Measurements from ENCODE around the gene PTPRA. TPM values are rescaled to one million over a fixed set of nuclear protein-coding genes. Genes with fewer than 3 reads are reported as not detected.
A peak's percentile ranks its signal among the peaks of the same experiment; 100 is the strongest.
"Not testable (repeated sequence)": the region's sequence is repeated elsewhere in the genome, so short reads cannot be mapped to it uniquely, and the experiment has no call there.

PTPRA gene
- total RNA-seq, 1 experiment from 2014 or later: 30.2 TPM

DNA sequence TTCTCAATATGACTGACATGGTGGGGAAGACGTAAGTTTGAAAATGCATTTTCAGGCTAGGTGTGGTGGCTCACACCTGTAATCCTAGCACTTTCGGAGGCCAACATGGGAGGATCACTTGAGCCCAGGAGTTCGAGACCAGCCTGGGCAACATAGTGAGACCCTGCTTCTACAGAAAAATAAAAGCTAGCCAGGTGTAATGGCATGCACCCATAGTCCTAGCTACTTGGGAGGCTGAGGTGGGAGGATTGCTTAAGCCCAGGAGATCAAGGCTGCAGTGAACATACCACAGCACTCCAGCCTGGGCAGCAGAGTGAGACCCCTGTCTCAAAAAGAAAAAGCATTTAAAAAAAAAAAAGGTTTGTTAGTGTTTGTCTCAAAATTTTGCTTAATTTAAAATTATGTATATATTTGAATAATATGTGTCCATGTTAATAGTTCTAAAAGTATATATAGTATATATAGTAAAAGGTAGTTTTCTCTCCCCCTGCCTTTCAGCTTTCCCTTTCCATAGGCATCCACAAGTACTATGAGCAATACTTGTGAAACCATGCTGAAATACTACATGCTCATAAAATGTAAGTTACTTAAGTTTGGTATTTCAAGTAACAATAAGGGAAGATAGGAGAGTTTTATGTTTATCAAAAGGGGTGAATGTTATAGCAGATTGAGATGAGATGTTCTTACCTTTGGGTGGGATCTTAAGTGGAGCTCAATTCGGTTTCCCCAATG is 15.1 kb downstream of the PTPRA start:
- no peak for DNase-seq (ENCODE audit: low spot score)

GRCh38 chr20:2889209-2889608 is 15.9 kb downstream of the PTPRA start:
- no peak for DNase-seq (ENCODE audit: low spot score)

GRCh38 chr20:2889797-2890196 is 16.5 kb downstream of the PTPRA start:
- DNase-seq (ENCODE audit: low spot score): no peak

DNA sequence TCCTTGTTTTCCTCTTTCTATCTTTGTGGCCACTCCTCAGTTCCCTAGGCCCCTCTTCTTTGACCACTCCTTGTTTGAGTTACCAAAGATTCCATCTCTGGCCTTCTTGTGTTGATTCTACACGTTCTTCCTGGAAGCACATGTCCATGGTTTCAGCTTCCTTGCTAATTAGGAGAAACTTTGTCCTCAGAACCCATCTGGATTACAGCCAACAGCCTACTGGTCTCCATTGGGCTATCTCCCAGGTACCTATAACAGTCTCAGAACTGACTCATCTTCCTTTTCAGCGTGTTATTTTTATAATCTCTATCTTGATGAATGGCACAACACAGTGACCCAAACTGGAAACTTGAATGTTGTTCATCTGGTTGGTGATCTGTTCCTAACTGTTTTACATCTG is 17.5 kb downstream of the PTPRA start:
- peak; percentile 74 for DNase-seq (ENCODE audit: low spot score)

DNA sequence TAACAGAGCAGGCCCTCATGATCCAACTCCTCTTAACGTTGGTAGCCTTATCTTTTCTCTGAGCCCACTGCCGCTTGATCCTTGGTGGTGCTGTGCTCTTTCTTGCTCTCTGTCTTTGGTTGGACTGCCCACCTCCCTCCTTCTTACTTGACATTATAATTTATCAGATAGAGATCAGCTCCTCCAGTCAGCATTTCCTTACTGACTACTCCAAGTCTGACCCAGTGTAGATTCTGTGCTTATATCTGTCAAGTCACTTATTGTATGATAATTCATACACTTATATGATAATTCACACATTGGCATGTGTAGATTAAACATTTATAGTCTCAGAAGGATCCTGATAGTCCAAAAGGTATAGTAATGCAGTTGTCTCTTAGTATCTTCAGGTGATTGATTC is 18.1 kb downstream of the PTPRA start:
- DNase-seq (ENCODE audit: low spot score): no peak

DNA sequence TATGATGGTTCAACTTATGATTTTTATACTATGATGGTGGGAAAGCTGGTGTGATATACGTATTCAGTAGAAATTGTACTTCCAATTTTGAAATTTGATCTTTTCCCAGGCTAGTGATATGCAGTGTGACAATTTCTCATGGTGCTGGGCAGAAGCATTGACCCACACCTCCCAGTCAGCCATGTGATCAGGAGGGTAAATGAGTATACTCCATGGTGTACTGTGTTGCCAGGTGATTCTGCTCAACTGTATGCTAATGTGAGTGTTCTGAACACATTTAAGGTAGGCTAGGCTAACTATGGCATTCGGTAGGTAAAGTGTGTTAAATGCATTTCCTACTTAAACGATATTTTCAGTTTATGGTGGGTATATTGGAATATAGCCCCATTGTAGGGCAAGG is 19.1 kb downstream of the PTPRA start:
- no peak for DNase-seq (ENCODE audit: low spot score)

- no peak for DNase-seq (ENCODE audit: low spot score)
Measured at GRCh38 chr20:2894221-2894620, 20.9 kb downstream of the PTPRA start.

DNA sequence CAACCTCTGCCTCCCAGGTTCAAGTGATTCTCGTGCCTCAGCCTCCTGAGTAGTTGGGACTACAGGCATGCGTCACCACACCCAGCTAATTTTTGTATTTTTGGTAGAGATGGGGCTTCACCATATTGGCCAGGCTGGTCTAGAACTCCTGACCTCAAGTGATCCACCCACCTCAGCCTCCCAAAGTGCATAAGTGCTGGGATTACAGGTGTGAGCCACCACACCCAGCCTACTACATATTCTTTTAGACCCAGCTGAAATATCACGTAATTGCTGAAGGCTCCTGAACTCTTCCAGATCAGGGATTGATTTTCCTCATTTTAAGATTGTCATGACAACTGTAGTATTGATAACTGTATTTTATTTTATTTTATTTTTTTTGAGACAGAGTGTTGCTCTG is 21.9 kb downstream of the PTPRA start:
- not testable (repeated sequence) for DNase-seq (ENCODE audit: low spot score)

DNA sequence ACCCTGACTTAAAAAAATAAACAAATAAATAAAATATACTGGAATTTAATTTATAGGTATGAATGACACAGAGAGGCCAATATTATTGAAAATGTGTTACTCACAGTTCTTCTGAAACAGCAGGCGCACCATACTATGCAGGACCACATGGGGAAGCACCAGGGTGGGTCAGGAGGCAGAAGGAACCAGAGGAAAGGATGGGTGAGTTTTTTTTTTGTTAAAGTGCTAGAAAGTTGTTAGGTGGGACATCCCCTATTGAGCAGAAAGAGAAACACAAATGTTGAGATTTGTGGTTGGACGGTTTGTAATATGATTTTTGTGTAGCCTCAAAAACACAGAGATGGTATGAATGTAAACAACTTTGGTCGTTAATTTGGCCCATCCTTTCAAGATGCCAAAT is 26.0 kb downstream of the PTPRA start:
- DNase-seq (ENCODE audit: low spot score): no peak

GRCh38 chr20:2900845-2901592 is 27.7 kb downstream of the PTPRA start:
- no peak for DNase-seq (ENCODE audit: low spot score)

GRCh38 chr20:2902291-2902690 is 29.0 kb downstream of the PTPRA start:
- DNase-seq (ENCODE audit: low spot score): no peak

DNA sequence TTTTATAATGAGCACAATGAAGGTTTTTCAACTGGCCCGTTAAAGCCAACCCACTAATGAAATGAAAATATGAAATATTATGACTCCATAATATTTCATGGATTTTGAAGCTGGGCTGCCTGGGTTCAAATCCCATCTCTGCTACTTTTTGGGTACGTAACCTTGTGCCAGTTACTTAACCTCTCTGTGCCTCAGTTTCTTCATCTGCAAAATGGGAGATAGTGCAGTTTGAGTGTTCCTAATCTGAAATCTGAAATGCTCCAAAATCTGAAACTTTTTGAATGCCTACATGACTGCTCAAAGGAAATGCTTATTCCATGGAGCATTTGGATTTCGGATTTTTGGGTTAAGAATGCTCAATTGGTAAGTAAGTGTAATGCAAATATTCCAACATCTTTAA is 29.5 kb downstream of the PTPRA start:
- DNase-seq (ENCODE audit: low spot score): no peak

- no peak for DNase-seq (ENCODE audit: low spot score)
Measured at GRCh38 chr20:2903686-2904085, 30.4 kb downstream of the PTPRA start.

DNA sequence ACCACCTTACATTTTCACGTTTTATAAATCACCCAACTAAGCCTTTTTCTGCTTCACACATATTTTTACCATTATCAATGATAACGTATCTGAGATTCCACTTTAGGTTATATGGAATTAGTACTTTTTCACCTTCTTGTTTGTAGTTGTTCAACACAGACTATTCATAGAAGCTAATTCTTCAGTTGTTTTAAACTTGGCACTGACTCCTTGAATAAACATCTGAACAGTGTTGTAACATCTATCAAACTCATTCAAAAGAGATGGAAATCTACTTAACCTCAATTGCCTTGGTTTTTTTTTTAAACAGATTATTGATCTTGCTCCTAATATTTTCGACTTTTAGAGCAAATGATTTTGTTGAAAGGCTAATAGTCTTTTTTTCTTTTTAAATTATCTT is 34.2 kb downstream of the PTPRA start:
- no peak for DNase-seq (ENCODE audit: low spot score)

GRCh38 chr20:2909953-2910352 is 36.7 kb downstream of the PTPRA start:
- no peak for DNase-seq (ENCODE audit: low spot score)

DNA sequence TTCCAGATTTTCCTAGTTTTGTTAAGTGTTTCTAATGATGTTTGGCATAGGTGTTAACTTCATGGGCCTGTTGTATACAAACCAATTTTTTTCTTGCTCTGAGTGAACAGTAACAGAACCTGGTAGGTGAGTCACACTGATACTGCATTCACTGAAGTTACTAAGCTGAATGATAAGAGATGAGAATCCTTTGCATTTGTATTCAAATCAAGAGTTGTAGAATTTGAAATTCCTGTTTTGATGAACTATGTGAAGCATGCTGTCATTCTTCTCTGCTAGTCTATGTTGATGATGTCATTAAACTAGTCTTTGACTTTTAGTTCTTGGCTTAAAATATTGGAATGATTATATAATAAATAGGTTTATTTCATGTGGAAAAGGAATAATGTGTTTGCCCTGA is 37.9 kb downstream of the PTPRA start:
- no peak for DNase-seq (ENCODE audit: low spot score)

DNA sequence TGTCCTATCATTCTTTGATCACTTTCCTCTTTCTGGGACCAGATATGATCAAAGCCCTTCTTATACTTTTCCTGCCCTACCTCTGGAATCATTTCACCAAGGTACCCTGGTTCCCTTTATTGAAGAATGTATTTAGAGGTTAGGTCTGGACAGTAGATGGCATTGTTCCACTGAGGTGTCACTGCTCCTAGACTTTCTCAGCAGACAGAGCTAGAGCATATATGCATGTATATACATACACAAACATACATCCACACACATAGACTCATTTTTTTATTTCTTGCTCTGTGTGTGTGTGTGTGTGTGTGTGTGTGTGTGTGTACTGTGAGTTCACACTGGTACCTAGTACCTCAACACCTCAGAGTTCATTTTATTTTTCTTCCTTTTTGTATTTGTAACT is 40.9 kb downstream of the PTPRA start:
- DNase-seq (ENCODE audit: low spot score): peak; percentile 11

DNA sequence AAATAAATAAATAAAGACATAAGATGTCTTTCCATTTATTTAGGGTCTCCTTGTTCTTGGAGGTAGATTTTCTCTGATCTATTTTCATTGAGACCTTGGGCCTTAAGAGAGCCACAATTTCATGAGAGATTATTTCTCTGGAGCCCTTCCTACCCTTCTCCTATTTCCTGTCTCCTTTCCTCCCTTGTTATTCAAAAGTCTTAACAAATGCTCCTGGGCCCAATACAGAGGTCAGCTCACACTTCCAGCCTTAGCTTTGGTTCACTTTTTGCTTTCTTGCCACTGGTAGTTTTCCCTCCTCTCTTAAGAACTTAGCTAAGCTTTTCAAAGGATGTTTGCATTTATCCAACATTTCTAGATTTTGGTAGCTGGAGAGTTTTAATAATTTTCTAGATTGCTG is 44.0 kb downstream of the PTPRA start:
- no peak for DNase-seq (ENCODE audit: low spot score)

DNA sequence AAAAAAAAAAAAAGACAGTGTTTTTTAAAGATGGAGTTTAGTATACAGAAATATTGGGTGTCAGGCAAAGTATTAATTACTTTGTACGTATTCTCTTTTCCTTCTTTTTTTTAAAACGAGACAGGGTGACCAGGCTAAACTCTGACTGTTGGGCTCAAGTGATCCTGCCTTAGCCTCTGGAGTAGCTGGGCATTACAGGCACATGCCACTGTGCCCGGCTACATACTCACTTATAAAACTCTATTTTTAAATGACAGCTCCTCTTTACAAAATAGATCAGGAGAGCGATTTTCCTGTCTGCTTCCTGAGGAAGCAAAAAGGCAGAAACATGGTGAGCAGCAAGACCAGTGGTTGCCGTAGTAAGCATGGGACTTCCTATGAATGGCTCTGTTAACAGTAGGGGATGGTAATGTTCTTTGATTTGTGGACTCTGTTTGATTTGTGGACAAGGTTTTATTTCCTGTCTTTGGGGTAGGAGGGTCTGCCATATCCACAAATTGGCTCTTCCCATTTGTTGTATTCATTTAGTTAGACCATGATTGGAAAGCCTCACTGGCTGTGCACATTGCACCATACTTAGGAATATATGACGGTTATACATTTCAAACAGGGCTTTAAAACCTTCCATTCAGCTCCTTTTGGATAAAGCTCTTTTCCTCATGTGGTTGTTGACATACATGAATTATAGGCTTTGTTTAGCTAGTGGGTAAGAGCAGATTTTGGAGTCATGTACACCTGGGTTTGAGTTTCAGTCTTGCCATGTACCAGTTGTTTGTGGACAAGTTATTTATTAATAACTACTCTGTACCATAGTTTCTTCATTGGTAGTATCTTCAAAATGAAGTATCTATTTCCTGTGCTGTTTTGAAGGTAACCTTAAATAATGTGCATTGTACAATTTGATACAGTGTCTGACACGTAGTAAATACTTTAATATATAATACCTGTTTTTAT is 45.1 kb downstream of the PTPRA start:
- no peak for DNase-seq (ENCODE audit: low spot score)

DNA sequence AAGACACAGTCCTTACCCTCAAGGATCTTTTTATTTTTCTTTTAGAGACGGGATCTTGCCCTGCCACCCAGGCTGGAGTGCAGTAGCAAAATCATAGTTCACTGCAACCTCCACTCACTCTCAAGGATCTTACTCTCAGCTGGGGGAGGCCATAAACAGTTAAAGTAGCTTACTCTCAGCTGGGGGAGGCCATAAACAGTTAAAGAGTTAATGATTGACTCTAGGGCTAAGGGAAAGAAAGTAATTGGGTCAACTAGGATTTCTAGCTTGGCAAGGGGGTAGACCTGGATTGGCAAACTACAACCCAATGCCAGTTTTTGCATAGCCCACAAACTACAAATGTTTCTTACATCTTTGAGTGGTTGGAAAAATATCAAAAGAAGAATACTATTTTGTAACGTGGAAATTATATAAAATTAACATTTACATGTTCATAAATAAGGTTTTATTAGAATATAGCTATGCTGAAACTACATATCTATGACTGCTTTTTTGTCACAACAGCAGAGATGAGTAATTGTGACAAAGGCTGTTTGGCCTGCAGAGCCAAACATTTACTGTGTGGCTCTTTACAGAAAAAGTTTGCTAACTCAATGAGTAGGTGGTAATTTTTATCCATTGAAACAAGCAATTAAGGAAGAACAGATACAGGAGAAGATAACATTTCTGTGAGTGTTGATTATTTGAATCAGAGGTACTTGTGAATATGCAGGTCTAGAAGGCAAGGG is 46.4 kb downstream of the PTPRA start:
- DNase-seq (ENCODE audit: low spot score): no peak

DNA sequence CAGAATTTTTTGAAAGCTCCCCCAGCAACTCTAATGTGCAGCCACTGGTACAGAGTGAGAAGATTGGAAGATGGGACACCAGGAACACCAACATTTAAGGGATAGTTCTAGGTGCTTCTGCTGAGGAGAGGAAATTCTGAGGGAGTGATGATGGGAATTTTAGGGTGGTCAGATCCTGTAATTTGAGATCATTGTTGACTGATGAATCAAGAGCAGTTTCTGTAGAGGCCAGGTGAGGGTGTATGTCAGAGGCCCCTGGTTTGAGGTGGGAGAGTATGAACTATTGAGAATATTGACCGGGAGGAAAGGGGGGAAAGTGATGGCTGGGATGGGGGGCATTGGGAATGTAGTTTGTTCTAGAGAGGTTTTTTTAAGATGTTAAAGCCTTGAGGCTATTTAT is 47.2 kb downstream of the PTPRA start:
- DNase-seq (ENCODE audit: low spot score): no peak

DNA sequence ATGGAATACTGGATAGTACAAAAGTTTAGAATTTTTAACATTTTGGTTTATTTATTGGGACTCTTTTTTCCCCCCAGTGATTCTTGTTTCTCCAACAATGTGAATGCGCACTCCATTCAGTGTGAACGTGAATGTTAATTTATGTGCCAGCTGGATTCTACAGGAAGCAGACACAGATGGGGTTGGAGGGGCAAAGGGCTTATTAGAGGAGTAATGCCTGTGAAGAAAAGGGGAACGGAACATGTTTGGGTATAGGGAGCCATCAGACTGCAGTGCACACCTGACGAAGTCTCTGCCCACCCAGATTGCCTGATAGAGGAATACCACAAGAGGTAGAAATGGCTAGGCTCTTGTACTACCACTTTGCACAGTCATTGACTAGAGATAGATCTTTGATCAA is 48.2 kb downstream of the PTPRA start:
- no peak for DNase-seq (ENCODE audit: low spot score)

Data from A172 (cell line).